ENCODE data around the gene FCHO2. TPM values are rescaled to one million over a fixed set of nuclear protein-coding genes. Genes with fewer than 3 reads are reported as not detected.

Gene FCHO2
- total RNA-seq, 1 experiment from 2014 or later, result 2.5 TPM

GRCh38 chr5:73122875-73123810 lies 167.3 kb downstream of the FCHO2 start:
- DNase-seq (ENCODE audit: low spot score), result peak; percentile 99
- Histone ChIP-seq H3K27me3 (replicated peaks; ENCODE audit: insufficient read depth, low read depth, low read length, poor library complexity) (peaks cover 16% of the 10 kb centered on the region), H3K4me1 (ENCODE audit: insufficient read depth, low read length, poor library complexity, severe bottlenecking) (peaks cover 33% of the 10 kb centered on the region), H3K36me3 (ENCODE audit: insufficient read depth, low read length, poor library complexity, severe bottlenecking) (peaks cover 5% of the 10 kb centered on the region), H3K4me3 (ENCODE audit: low read depth, low read length, poor library complexity, severe bottlenecking) (peak overlapping the region; percentile 21), H3K27ac (ENCODE audit: low read depth, low read length, poor library complexity, severe bottlenecking) (peak overlapping the region; percentile 78), H3K9me3 (ENCODE audit: low read depth, low read length, poor library complexity, severe bottlenecking) (no peaks in the 10 kb centered on the region)
- BruUV-seq (replicated peaks), result no TSS peak
- ChIA-PET POLR2A (ENCODE audit: low non-redundant PET) (interaction anchor here (0.6 kb wide), 1 partner anchor 30 kb away, joined by 4 read pairs; no protein-coding TSS in a partner anchor), CTCF (interaction anchor here (0.8 to 1.4 kb wide), 2 partner anchors 78 to 92 kb away, joined by 3 to 4 read pairs; no protein-coding TSS in a partner anchor)
- TF ChIP-seq, protein P1, sequence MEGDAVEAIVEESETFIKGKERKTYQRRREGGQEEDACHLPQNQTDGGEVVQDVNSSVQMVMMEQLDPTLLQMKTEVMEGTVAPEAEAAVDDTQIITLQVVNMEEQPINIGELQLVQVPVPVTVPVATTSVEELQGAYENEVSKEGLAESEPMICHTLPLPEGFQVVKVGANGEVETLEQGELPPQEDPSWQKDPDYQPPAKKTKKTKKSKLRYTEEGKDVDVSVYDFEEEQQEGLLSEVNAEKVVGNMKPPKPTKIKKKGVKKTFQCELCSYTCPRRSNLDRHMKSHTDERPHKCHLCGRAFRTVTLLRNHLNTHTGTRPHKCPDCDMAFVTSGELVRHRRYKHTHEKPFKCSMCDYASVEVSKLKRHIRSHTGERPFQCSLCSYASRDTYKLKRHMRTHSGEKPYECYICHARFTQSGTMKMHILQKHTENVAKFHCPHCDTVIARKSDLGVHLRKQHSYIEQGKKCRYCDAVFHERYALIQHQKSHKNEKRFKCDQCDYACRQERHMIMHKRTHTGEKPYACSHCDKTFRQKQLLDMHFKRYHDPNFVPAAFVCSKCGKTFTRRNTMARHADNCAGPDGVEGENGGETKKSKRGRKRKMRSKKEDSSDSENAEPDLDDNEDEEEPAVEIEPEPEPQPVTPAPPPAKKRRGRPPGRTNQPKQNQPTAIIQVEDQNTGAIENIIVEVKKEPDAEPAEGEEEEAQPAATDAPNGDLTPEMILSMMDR (conservative IDR thresholded peaks at IDR 0.05; ENCODE audit: low read depth, low read length), result no peak
- no peak for TF ChIP-seq EZH2 (IDR thresholded peaks at IDR 0.05; ENCODE audit: borderline replicate concordance, low read depth, low read length, poor library complexity, severe bottlenecking)
- intact Hi-C loops (cut with micrococcal nuclease; ENCODE audit: unreplicated experiment), result no loop called here

GRCh38 chr5:73125289-73125688 lies 169.4 kb downstream of the FCHO2 start:
- TF ChIP-seq, protein P1 (conservative IDR thresholded peaks at IDR 0.05; ENCODE audit: low read depth, low read length), result no peak
- no peak for TF ChIP-seq EZH2 (IDR thresholded peaks at IDR 0.05; ENCODE audit: borderline replicate concordance, low read depth, low read length, poor library complexity, severe bottlenecking)
- Histone ChIP-seq H3K4me3 (ENCODE audit: low read depth, low read length, poor library complexity, severe bottlenecking) (no peak overlapping the region), H3K9me3 (ENCODE audit: low read depth, low read length, poor library complexity, severe bottlenecking) (no peaks in the 10 kb centered on the region), H3K36me3 (ENCODE audit: insufficient read depth, low read length, poor library complexity, severe bottlenecking) (peaks cover 5% of the 10 kb centered on the region), H3K4me1 (ENCODE audit: insufficient read depth, low read length, poor library complexity, severe bottlenecking) (peaks cover 33% of the 10 kb centered on the region), H3K27ac (ENCODE audit: low read depth, low read length, poor library complexity, severe bottlenecking) (no peak overlapping the region), H3K27me3 (replicated peaks; ENCODE audit: insufficient read depth, low read depth, low read length, poor library complexity) (peaks cover 11% of the 10 kb centered on the region)
- intact Hi-C loops (cut with micrococcal nuclease; ENCODE audit: unreplicated experiment), result no loop called here
- POLR2A ChIA-PET (ENCODE audit: low non-redundant PET), result no interaction called here
- CTCF ChIA-PET, result no interaction called here
- no TSS peak for BruUV-seq (replicated peaks)
- DNase-seq (ENCODE audit: low spot score), result no peak

DNA sequence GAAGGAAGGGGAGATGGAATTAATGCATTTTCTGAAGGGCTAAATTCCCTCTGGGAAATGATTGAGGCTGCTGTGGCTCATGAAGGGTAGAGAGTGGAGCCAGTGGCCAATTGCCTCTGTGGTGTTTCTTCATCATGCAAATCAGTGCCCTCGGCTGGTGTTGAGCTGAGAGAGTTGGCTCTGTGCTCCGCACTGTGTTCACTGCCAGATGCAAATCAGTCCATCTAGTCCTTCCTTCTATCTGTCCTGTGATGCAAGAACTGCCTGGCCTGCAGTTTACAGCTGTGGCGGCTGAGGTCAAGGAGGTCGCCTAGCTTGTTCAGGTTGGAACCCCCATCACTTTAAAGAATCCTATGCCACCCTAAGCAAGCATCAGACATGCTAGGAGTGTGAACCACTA lies 170.5 kb downstream of the FCHO2 start:
- Histone ChIP-seq H3K4me1 (ENCODE audit: insufficient read depth, low read length, poor library complexity, severe bottlenecking) (peaks cover 33% of the 10 kb centered on the region), H3K9me3 (ENCODE audit: low read depth, low read length, poor library complexity, severe bottlenecking) (no peaks in the 10 kb centered on the region), H3K4me3 (ENCODE audit: low read depth, low read length, poor library complexity, severe bottlenecking) (no peak overlapping the region), H3K36me3 (ENCODE audit: insufficient read depth, low read length, poor library complexity, severe bottlenecking) (peaks cover 5% of the 10 kb centered on the region), H3K27ac (ENCODE audit: low read depth, low read length, poor library complexity, severe bottlenecking) (no peak overlapping the region), H3K27me3 (replicated peaks; ENCODE audit: insufficient read depth, low read depth, low read length, poor library complexity) (peaks cover 4% of the 10 kb centered on the region)
- DNase-seq (ENCODE audit: low spot score), result no peak
- intact Hi-C loops (cut with micrococcal nuclease; ENCODE audit: unreplicated experiment), result no loop called here
- no TSS peak for BruUV-seq (replicated peaks)
- ChIA-PET POLR2A (ENCODE audit: low non-redundant PET) (no interaction called here), CTCF (no interaction called here)
- TF ChIP-seq EZH2 (IDR thresholded peaks at IDR 0.05; ENCODE audit: borderline replicate concordance, low read depth, low read length, poor library complexity, severe bottlenecking), result no peak
- TF ChIP-seq, protein P1 (conservative IDR thresholded peaks at IDR 0.05; ENCODE audit: low read depth, low read length), result no peak

All from A673 (cell line).